ENCODE measurements around the gene FRMD8. TPM values are rescaled to one million over a fixed set of nuclear protein-coding genes. Genes with fewer than 3 reads are reported as not detected.

The FRMD8 gene
- total and polyA plus RNA-seq, 2 of the 8 experiments (the other 6 are each of a cell fraction or from before 2014, with no cell fraction given): 15.0 to 19.2 TPM

- H2AFZ ChIP-seq (ENCODE audit: low read length): no peak overlapping the region
- TF ChIP-seq NANOG (IDR thresholded peaks at IDR 0.05; ENCODE audit: insufficient read depth, low read depth, low read length, poor library complexity, severe bottlenecking) (no peak), TEAD4 (IDR thresholded peaks at IDR 0.05; ENCODE audit: low read depth, low read length) (peak; percentile 88), JUND (IDR thresholded peaks at IDR 0.05; ENCODE audit: low read length) (peak; percentile 94), MAFK (IDR thresholded peaks at IDR 0.05; ENCODE audit: low read depth, low read length) (no peak), SP2 (IDR thresholded peaks at IDR 0.05; ENCODE audit: low read length) (no peak), ASH2L (IDR thresholded peaks at IDR 0.05; ENCODE audit: low read length) (peak; percentile 86), KDM4A (IDR thresholded peaks at IDR 0.05; ENCODE audit: low read depth, low read length, severe bottlenecking) (peak; percentile 43), ATF3 (IDR thresholded peaks at IDR 0.05; ENCODE audit: insufficient read depth, low read depth, low read length) (0 out of 2 replicates have a peak, but pooled peaks have one; percentile 38), TCF12 (IDR thresholded peaks at IDR 0.05; ENCODE audit: low read depth, low read length) (peak; percentile 85; the same call in 1 of the 2 replicates), MAX (IDR thresholded peaks at IDR 0.05) (peak; percentile 61)
These were observed 35.6 kb downstream of the FRMD8 start for GRCh38 chr11:65421794-65422632.

More at GRCh38 chr11:65421794-65422632, 35.6 kb downstream of the FRMD8 start:
- Histone ChIP-seq H3K4me2 (ENCODE audit: insufficient read depth in 1 of 2, low read depth in 2 of 2, low read length in 2 of 2) (peak overlapping the region; percentile 62 to 85), H4K8ac (ENCODE audit: extremely low read depth, insufficient read depth, low read length) (peak overlapping the region; percentile 98; the same call in 1 of the 2 replicates), H4K91ac (replicated peaks; ENCODE audit: insufficient read length, low read length) (peak overlapping the region; percentile 90), H3K27me3 (replicated peaks in 1 of 4; ENCODE audit: control insufficient read depth in 3 of 4, extremely low read depth in 1 of 4, insufficient read depth in 3 of 4, low read length in 3 of 4) (no peaks in the 10 kb centered on the region; a peak in 1 of 7 replicates), H3K9ac (replicated peaks in 1 of 4; ENCODE audit: extremely low read depth in 1 of 4, low read depth in 3 of 4, low read length in 3 of 4) (peak overlapping the region in 3 of 4 experiments; percentile 73 to 80 (median 79); a peak in 6 of 7 replicates), H3K79me1 (ENCODE audit: low read depth, low read length) (peaks cover 7% of the 10 kb centered on the region; the same call in 1 of the 2 replicates), H3K79me2 (ENCODE audit: control insufficient read depth in 1 of 2, insufficient read depth in 2 of 2, low read length in 2 of 2) (peaks cover 3 to 35% of the 10 kb centered on the region in 2 experiments), H3K56ac (replicated peaks; ENCODE audit: insufficient read length, low read depth, low read length) (no peak overlapping the region), H2AK5ac (ENCODE audit: low read depth, low read length) (peak overlapping the region; percentile 80; the same call in 1 of the 2 replicates), H3K27ac (ENCODE audit: low read depth, low read length) (peak overlapping the region; percentile 80), H2BK120ac (replicated peaks; ENCODE audit: low read depth, low read length) (peak overlapping the region; percentile 67), H3K23ac (ENCODE audit: insufficient read length) (no peak overlapping the region), H4K20me1 (replicated peaks in 1 of 2; ENCODE audit: control insufficient read depth in 1 of 2, insufficient read depth in 2 of 2, low read length in 2 of 2) (peaks cover 7 to 8% of the 10 kb centered on the region in 2 experiments), H3K23me2 (ENCODE audit: low read depth, low read length) (peaks cover 22% of the 10 kb centered on the region; the same call in 1 of the 2 replicates), H4K5ac (ENCODE audit: insufficient read length, low read depth, low read length) (peak overlapping the region; percentile 75), H3K18ac (ENCODE audit: extremely low read depth, low read length) (peak overlapping the region; percentile 88), H3K14ac (ENCODE audit: insufficient read length) (no peak overlapping the region), H3K4me3 (ENCODE audit: extremely low read depth in 1 of 4, insufficient read depth in 2 of 4, low read depth in 3 of 4, low read length in 4 of 4) (peak overlapping the region; percentile 43 to 70 (median 54)), H3K4me1 (replicated peaks in 1 of 4; ENCODE audit: control insufficient read depth in 3 of 4, insufficient read depth in 4 of 4, low read length in 3 of 4) (peaks cover 35 to 72% (median 48%) of the 10 kb centered on the region in 4 experiments), H3K36me3 (ENCODE audit: control insufficient read depth in 2 of 4, insufficient read depth in 4 of 4, low read length in 3 of 4) (no peaks in the 10 kb centered on the region), H3K9me3 (ENCODE audit: insufficient read depth in 2 of 2, low read depth in 1 of 2, low read length in 1 of 2) (no peaks in the 10 kb centered on the region), H2BK20ac (ENCODE audit: low read length) (peak overlapping the region; percentile 87; the same call in 1 of the 2 replicates), H2BK5ac (ENCODE audit: low read depth, low read length) (peak overlapping the region; percentile 99), H2BK15ac (ENCODE audit: low read length) (no peak overlapping the region), H3K4ac (replicated peaks; ENCODE audit: insufficient read length, low read depth, low read length) (peak overlapping the region; percentile 95), H2BK12ac (ENCODE audit: low read depth, low read length) (peak overlapping the region; percentile 91)
- CTCF ChIA-PET (ENCODE audit: partially characterized antibody): interaction anchor here (0.8 to 22.8 kb wide), 6 partner anchors 28 to 88 kb away, joined by 3 to 430 read pairs (median 4); no protein-coding TSS in a partner anchor
- 8% methylated on average over 57 of the region's 68 CpGs; no CpG with 5 or more reads in 1 of the 2 experiments for WGBS, 2 experiments (ENCODE audit: extremely low coverage in 1 of 2, insufficient coverage in 1 of 2, insufficient read length in 1 of 2, insufficient replicate concordance in 2 of 2, low coverage in 1 of 2, low lambda C conversion rate in 2 of 2, missing lambda C conversion rate in 1 of 2)
- DNase-seq (ENCODE audit: low read depth in 1 of 2, low spot score in 2 of 2) (peak; percentile 74 to 94), FAIRE-seq (no peak)
- POLR2A ChIA-PET (ENCODE audit: partially characterized antibody): interaction anchor here (0.7 to 20.8 kb wide), 36 partner anchors 7 to 209 kb away, joined by 3 to 826 read pairs (median 4); partner anchors contain the start of genes DPF2, MALAT1, SCYL1 and TIGD3

All from H1 (cell line).